ENCODE measurements around the gene ZNF175. TPM values are rescaled to one million over a fixed set of nuclear protein-coding genes. Genes with fewer than 3 reads are reported as not detected.

The ZNF175 gene
- total and polyA plus RNA-seq, 2 donors from 2014 or later: 3.3 to 20.1 TPM

DNA sequence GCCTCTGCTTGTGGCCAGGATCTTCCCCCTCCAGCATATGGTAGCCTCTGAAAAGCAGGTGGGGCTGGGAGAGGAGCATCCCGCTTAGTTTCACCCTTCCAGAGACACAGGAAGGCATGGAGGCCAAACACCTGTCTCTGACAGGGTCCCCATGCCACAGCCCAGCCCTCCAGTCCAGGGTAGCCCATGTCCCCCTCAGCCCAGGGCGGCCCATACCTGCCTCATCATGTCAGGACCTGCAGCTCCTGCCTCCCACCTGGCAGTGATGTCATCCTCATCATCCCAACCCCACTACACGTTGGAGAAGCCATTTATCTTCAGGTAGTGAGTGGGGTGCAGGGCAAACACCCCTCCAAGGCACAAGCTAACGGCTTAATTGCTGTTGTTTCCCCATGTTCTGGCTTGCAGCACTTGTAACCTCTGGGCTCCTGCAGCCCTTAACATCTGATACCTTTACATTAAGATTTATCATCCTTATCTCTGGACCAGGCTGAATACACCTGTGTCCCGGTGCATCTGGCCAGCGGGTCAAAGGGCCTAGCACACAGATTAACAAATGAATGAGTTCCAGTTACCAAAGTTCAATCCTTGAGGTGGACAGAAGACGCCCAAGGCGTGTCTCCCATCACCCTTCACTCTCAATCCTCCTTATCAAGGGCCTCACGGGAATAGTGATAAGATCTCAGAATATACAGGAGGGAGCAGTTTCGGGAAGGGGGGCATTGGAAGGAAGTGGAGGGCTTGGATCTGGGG, 22.2 kb downstream of the ZNF175 start:
- Histone ChIP-seq H3K9me3 (ENCODE audit: control insufficient read depth in 2 of 3, insufficient read depth in 1 of 3, low read length in 3 of 3) (no peaks in the 10 kb centered on the region), H3K9ac (ENCODE audit: low read length in 3 of 3) (peak overlapping the region in 2 of 3 donors; percentile 62 to 83), H3K27me3 (ENCODE audit: control insufficient read depth, insufficient read depth, low read length) (no peaks in the 10 kb centered on the region), H3K4me3 (ENCODE audit: low read length in 3 of 3) (peak overlapping the region; percentile 76 to 86 (median 81)), H3K27ac (ENCODE audit: low read depth in 2 of 2, low read length in 2 of 2) (no peak overlapping the region), H3K4me1 (ENCODE audit: control insufficient read depth in 2 of 3, insufficient read depth in 2 of 3, low read depth in 1 of 3, low read length in 3 of 3) (peaks cover 0 to 15% (median 0%) of the 10 kb centered on the region in 3 donors), H3K36me3 (ENCODE audit: control insufficient read depth in 2 of 3, insufficient read depth in 3 of 3, low read length in 3 of 3) (no peaks in the 10 kb centered on the region)
- intact Hi-C loops (cut with DNase I): no loop called here
- TF ChIP-seq, protein P1, sequence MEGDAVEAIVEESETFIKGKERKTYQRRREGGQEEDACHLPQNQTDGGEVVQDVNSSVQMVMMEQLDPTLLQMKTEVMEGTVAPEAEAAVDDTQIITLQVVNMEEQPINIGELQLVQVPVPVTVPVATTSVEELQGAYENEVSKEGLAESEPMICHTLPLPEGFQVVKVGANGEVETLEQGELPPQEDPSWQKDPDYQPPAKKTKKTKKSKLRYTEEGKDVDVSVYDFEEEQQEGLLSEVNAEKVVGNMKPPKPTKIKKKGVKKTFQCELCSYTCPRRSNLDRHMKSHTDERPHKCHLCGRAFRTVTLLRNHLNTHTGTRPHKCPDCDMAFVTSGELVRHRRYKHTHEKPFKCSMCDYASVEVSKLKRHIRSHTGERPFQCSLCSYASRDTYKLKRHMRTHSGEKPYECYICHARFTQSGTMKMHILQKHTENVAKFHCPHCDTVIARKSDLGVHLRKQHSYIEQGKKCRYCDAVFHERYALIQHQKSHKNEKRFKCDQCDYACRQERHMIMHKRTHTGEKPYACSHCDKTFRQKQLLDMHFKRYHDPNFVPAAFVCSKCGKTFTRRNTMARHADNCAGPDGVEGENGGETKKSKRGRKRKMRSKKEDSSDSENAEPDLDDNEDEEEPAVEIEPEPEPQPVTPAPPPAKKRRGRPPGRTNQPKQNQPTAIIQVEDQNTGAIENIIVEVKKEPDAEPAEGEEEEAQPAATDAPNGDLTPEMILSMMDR (IDR thresholded peaks at IDR 0.05; ENCODE audit: borderline replicate concordance, extremely low read depth, insufficient read depth): no peak
- DNase-seq (peak in 1 of 5 donors; percentile 48), FAIRE-seq (no peak)

DNA sequence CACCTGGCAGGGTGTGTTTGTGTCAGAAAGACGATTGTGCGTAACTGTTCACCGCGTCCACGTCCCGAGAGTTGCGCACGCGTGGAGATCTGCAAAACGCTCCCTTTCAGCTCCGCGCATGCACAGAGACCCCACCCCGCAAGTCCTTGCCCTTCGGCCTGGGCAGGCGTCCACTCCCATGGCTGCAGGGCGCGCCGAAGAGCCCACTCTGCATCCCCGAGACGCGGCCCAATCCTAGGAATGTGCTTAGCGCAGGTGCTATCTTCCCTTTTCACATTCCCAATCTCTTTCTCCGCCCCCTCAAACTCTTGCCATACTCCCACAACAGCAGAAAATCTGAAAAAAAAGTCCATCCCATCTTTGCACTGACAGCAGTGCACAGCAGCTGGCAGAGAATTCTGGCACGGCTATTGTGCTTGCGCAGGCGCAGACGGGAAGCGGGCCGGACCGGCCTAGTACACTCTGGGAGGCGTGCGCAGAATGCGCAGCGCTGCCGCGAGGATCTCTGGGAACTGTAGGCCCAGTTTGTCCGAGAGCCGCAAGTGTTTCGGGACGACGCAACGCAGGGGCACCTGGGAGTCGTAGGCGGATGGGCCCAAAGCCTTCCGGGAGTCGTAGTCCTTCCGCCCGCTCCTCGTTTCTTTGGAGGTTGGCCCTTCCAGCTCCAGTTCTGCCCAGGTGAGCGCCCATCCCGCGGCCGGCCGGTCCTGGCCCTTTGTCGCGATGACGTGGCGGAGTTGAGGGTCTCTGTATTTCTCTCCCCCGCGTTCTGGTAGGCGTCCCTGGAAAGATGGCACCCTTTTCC, 23.1 kb downstream of the ZNF175 start:
- intact Hi-C loops (cut with DNase I): no loop called here

DNA sequence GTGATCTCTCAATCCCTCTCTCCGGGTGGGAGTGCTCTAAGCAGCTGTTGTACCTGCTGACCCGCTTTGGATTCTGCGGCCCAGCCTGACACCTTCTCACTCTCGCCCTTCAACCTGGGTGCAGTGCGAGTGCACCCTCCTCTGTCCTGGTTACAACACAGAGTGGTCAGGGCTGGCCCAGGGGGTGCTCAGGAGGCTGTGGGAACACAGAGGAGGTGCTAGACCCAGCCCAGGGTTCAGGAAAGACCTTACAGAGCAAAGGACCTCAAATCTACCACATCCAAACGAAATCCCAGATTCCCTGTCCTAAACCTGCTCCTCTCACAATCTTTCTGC, 23.7 kb downstream of the ZNF175 start:
- H3K27ac ChIP-seq (ENCODE audit: low read depth in 2 of 2, low read length in 2 of 2): peak overlapping the region in 1 of 2 donors; percentile 3
- H3K36me3 ChIP-seq (ENCODE audit: control insufficient read depth in 2 of 3, insufficient read depth in 3 of 3, low read length in 3 of 3): no peaks in the 10 kb centered on the region
- FAIRE-seq: no peak
- H3K4me1 ChIP-seq (ENCODE audit: control insufficient read depth in 2 of 3, insufficient read depth in 2 of 3, low read depth in 1 of 3, low read length in 3 of 3): peaks cover 0 to 15% (median 0%) of the 10 kb centered on the region in 3 donors
- intact Hi-C loops (cut with DNase I): no loop called here
- DNase-seq: no peak
- no peaks in the 10 kb centered on the region for H3K9me3 ChIP-seq (ENCODE audit: control insufficient read depth in 2 of 3, insufficient read depth in 1 of 3, low read length in 3 of 3)
- peak overlapping the region; percentile 81 to 96 (median 86) for H3K4me3 ChIP-seq (ENCODE audit: low read length in 3 of 3)
- H3K9ac ChIP-seq (ENCODE audit: low read length in 3 of 3): peak overlapping the region; percentile 44 to 62 (median 49)
- TF ChIP-seq, protein P1 (IDR thresholded peaks at IDR 0.05; ENCODE audit: borderline replicate concordance, extremely low read depth, insufficient read depth): no peak
- no peaks in the 10 kb centered on the region for H3K27me3 ChIP-seq (ENCODE audit: control insufficient read depth, insufficient read depth, low read length)

More for the DNA sequence above, 23.1 kb downstream of the ZNF175 start:
- Histone ChIP-seq H3K27ac (ENCODE audit: low read depth in 2 of 2, low read length in 2 of 2) (peak overlapping the region in 1 of 2 donors; percentile 3), H3K27me3 (ENCODE audit: control insufficient read depth, insufficient read depth, low read length) (no peaks in the 10 kb centered on the region), H3K9ac (ENCODE audit: low read length in 3 of 3) (peak overlapping the region; percentile 62 to 83 (median 68)), H3K4me3 (ENCODE audit: low read length in 3 of 3) (peak overlapping the region; percentile 81 to 96 (median 86)), H3K9me3 (ENCODE audit: control insufficient read depth in 2 of 3, insufficient read depth in 1 of 3, low read length in 3 of 3) (no peaks in the 10 kb centered on the region), H3K4me1 (ENCODE audit: control insufficient read depth in 2 of 3, insufficient read depth in 2 of 3, low read depth in 1 of 3, low read length in 3 of 3) (peaks cover 0 to 15% (median 0%) of the 10 kb centered on the region in 3 donors), H3K36me3 (ENCODE audit: control insufficient read depth in 2 of 3, insufficient read depth in 3 of 3, low read length in 3 of 3) (no peaks in the 10 kb centered on the region)
- TF ChIP-seq, protein P1 (IDR thresholded peaks at IDR 0.05; ENCODE audit: borderline replicate concordance, extremely low read depth, insufficient read depth): no peak
- FAIRE-seq (peak; percentile 86), DNase-seq (peak; percentile 97 to 99 (median 99))
